K562 (cell line): ENCODE results near the gene OR2Y1. TPM values are rescaled to one million over a fixed set of nuclear protein-coding genes. Genes with fewer than 3 reads are reported as not detected.

Source experiments
- ATAC-seq: fragments of 200-7000 bp; cut with Tn5 transposase; 3 replicates; pipeline ENCODE4 v1.9.1; 2020; ENCODE audit warnings: moderate library complexity
- BruUV-seq: library from RNA; stranded (reverse); fragments of 400-500 nt; replicated peaks from 2 replicates; lab custom pipeline; 2021; lab: Mats Ljungman, UMichigan
- CTCF ChIA-PET: fragments of 300-600 bp; formaldehyde crosslinking; extraction: SDS; loops from one replicate; lab custom pipeline; 2021; ENCODE audit warnings: low intra/inter-chr PET ratio; lab: Yijun Ruan, JAX
- POLR2A ChIA-PET: fragments of 300-600, 350-650 bp; sonication (Branson Sonifier 250); formaldehyde crosslinking; extraction: SDS; loops from one replicate; lab custom pipeline; 2021; ENCODE audit warnings: antibody characterized with exemption, inconsistent platforms; lab: Yijun Ruan, JAX
- DNase-seq, 4 experiments: peaks; one replicate each; pipeline versions ENCODE4 v3.0.0 to v3.0.0-alpha.2; 2011 to 2018; ENCODE audit warnings: low spot score in 3 of 4, mixed read lengths in 3 of 4; ENCODE audit errors: extremely low read depth in 1 of 4
- FAIRE-seq: peaks from 2 replicates; lab custom pipeline; 2011; peaks lifted over from hg19 to GRCh38; lab: Jason Lieb, UNC
- H2AFZ ChIP-seq: 2 replicates; pipeline ENCODE4 v1.6.0; 2011; ENCODE audit warnings: low read depth, low read length, control low read depth, inconsistent platforms
- H3K27ac ChIP-seq: fragments of 200-600 bp; 3 replicates; pipeline ENCODE4 v1.8.0; 2011; ENCODE audit warnings: low read depth, mild to moderate bottlenecking, control low read depth, inconsistent platforms, low read length, moderate library complexity, mixed read lengths; ENCODE audit errors: extremely low read depth
- H3K27me3 ChIP-seq, 2 experiments: fragments of 300-600 bp in 1 of 2; 2 replicates in 1 of 2; 3 replicates in 1 of 2; pipeline versions ENCODE4 v1.6.0 to v1.8.0; 2011; ENCODE audit warnings: inconsistent platforms in 2 of 2, low read length in 2 of 2, mild to moderate bottlenecking in 1 of 2, mixed read lengths in 1 of 2, moderate library complexity in 1 of 2; ENCODE audit not compliant: control insufficient read depth in 2 of 2, insufficient read depth in 2 of 2
- H3K36me3 ChIP-seq: fragments of 300-600 bp; 3 replicates; pipeline ENCODE4 v1.8.0; 2011; ENCODE audit warnings: mild to moderate bottlenecking, low read length, inconsistent platforms; ENCODE audit not compliant: control insufficient read depth, insufficient read depth
- H3K4me1 ChIP-seq, 2 experiments: fragments of 200-600 bp in 1 of 2; replicated peaks in 1 of 2; 2 replicates in 1 of 2; 3 replicates in 1 of 2; pipeline versions ENCODE4 v1.5.1 to v1.8.0; 2011; ENCODE audit warnings: inconsistent platforms in 2 of 2, low read length in 2 of 2, mild to moderate bottlenecking in 1 of 2, mixed read lengths in 1 of 2, moderate library complexity in 1 of 2; ENCODE audit not compliant: control insufficient read depth in 2 of 2, insufficient read depth in 2 of 2
- H3K4me2 ChIP-seq: 2 replicates; pipeline ENCODE4 v1.6.1; 2011; ENCODE audit warnings: low read length, control low read depth, inconsistent platforms, mixed read lengths; ENCODE audit not compliant: insufficient read depth
- H3K4me3 ChIP-seq: fragments of 200-600 bp; sonication (generic), shearing (Covaris generic); 2 replicates; pipeline ENCODE4 v1.5.1; 2016; ENCODE audit warnings: control low read depth, inconsistent platforms
- H3K79me2 ChIP-seq: fragments of 200-600 bp; 3 replicates; pipeline ENCODE4 v1.8.0; 2011; ENCODE audit warnings: low read length, inconsistent platforms; ENCODE audit not compliant: control insufficient read depth, insufficient read depth
- H3K9ac ChIP-seq, 2 experiments: 2 replicates each; pipeline versions ENCODE4 v1.6.0 to v1.6.1; 2011; ENCODE audit warnings: low read depth in 2 of 2, low read length in 2 of 2, control low read depth in 1 of 2, inconsistent platforms in 1 of 2, mild to moderate bottlenecking in 1 of 2, mixed read lengths in 1 of 2; ENCODE audit not compliant: insufficient read depth in 1 of 2
- H3K9me1 ChIP-seq: one replicate; pipeline ENCODE4 v1.6.0; 2011; ENCODE audit warnings: inconsistent platforms, mild to moderate bottlenecking, low read length, moderate library complexity; ENCODE audit not compliant: control insufficient read depth, insufficient read depth
- H3K9me3 ChIP-seq: replicated peaks from 2 replicates; pipeline ENCODE4 v1.5.1; 2011; ENCODE audit warnings: low read depth, low read length, inconsistent platforms; ENCODE audit not compliant: control insufficient read depth, insufficient read depth
- H4K20me1 ChIP-seq: replicated peaks from 2 replicates; pipeline ENCODE4 v1.6.1; 2011; ENCODE audit warnings: low read length, inconsistent platforms, mixed read lengths; ENCODE audit not compliant: control insufficient read depth, insufficient read depth
- CEBPB ChIP-seq: fragments of 450-650 bp; IDR thresholded peaks from 2 replicates; pipeline ENCODE4 v1.6.1; 2016; ENCODE audit warnings: missing genetic modification characterization, missing compliant biosample characterization
- CHAMP1 ChIP-seq: fragments of 450-650 bp; IDR thresholded peaks from 2 replicates; pipeline ENCODE4 v1.6.1; 2016; ENCODE audit warnings: mild to moderate bottlenecking
- FOXJ2 ChIP-seq: fragments of 200-800 bp; sonication (Bioruptor generic); IDR thresholded peaks from 2 replicates; pipeline ENCODE4 v1.6.1; 2016; ENCODE audit warnings: missing genetic modification characterization, missing compliant biosample characterization
- GATAD2B ChIP-seq: fragments of 450-650 bp; IDR thresholded peaks from 2 replicates; pipeline ENCODE4 v1.6.1; 2017; ENCODE audit warnings: mild to moderate bottlenecking, borderline replicate concordance
- KLF13 ChIP-seq: fragments of 450-650 bp; IDR thresholded peaks from 2 replicates; pipeline ENCODE4 v1.6.1; 2016; ENCODE audit warnings: missing genetic modification characterization, low read depth, mild to moderate bottlenecking, missing compliant biosample characterization, moderate library complexity, borderline replicate concordance
- PHF21A ChIP-seq: fragments of 450-650 bp; IDR thresholded peaks from 2 replicates; pipeline ENCODE4 v1.6.1; 2017; ENCODE audit warnings: low read depth, borderline replicate concordance
- RBM17 ChIP-seq: fragments of 200-400 bp; formaldehyde crosslinking; IDR thresholded peaks from 2 replicates; pipeline ENCODE4 v1.6.1; 2017; ENCODE audit warnings: low read depth, mild to moderate bottlenecking, low read length, borderline replicate concordance
- SLC30A9 ChIP-seq: fragments of 250-450 bp; sonication (Bioruptor Pico); IDR thresholded peaks from 2 replicates; pipeline ENCODE4 v1.8.0; 2022; ENCODE audit warnings: mild to moderate bottlenecking, moderate library complexity
- ZBTB2 ChIP-seq: fragments of 450-650 bp; IDR thresholded peaks from 2 replicates; pipeline ENCODE4 v1.6.1; 2016; ENCODE audit warnings: antibody characterized with exemption
- WGBS: fragments of 100-300 bp; shearing (Covaris generic); methylation state at CpG from one replicate; pipeline ENCODE4 v1.1.6; 2016; ENCODE audit warnings: low coverage, mixed read lengths; ENCODE audit not compliant: insufficient coverage; ENCODE audit errors: missing lambda C conversion rate; 5-methylcytosine and 5-hydroxymethylcytosine counted together
- in situ Hi-C: fragments of 300-500 bp; cut with MboI; formaldehyde crosslinking; loops from 4 replicates; pipeline ENCODE4 v1.15.0; 2018; ENCODE audit warnings: inconsistent platforms, mixed read lengths
- intact Hi-C: fragments of 100-400 bp; cut with micrococcal nuclease; formaldehyde crosslinking; loops from 2 replicates; pipeline ENCODE4 v1.14.2; 2022
- polyA plus RNA-seq, 8 experiments: library from polyadenylated mRNA; depleted of rRNA in 4 of 8; stranded (reverse) in 5 of 8; unstranded in 3 of 8; fragments of >200 nt; fragmentation: Nextera tagmentation in 2 of 8; fragmentation: Illumina TruSeq in 1 of 8; extraction: Ambion mirVana in 2 of 8; extraction: Trizol in 1 of 8; gene quantifications; 2 replicates each; pipeline versions ENCODE4 v1.2.1 to v1.2.3, GENCODE V29; 2011 to 2014; ENCODE audit warnings: inconsistent platforms in 1 of 8, missing spikeins in 1 of 8
- total RNA-seq, 7 experiments: library from RNA; depleted of rRNA in 6 of 7; stranded (reverse); fragments of >200 nt in 6 of 7; fragmentation: Illumina TruSeq in 2 of 7; extraction: Trizol in 2 of 7; gene quantifications; 2 replicates each; pipeline versions ENCODE4 v1.2.1 to v1.2.3, GENCODE V29; 2011 to 2021; ENCODE audit warnings: low replicate concordance in 1 of 7

OR2Y1 gene
- total and polyA plus RNA-seq, 9 of the 15 experiments (the other 6 are each of a cell fraction or from before 2014, with no cell fraction given), result not detected

GRCh38 chr5:180692429-180692828, 47.4 kb downstream of the OR2Y1 start:
- Histone ChIP-seq H3K27ac (no peak overlapping the region), H3K4me3 (no peak overlapping the region), H3K27me3 (peaks cover 42 to 43% of the 10 kb centered on the region in 2 experiments), H3K9ac (no peak overlapping the region), H2AFZ (no peak overlapping the region), H3K79me2 (no peaks in the 10 kb centered on the region), H3K4me1 (no peaks in the 10 kb centered on the region), H3K9me3 (no peaks in the 10 kb centered on the region; the same call in 1 of the 2 replicates), H3K4me2 (no peak overlapping the region), H3K9me1 (no peaks in the 10 kb centered on the region), H4K20me1 (no peaks in the 10 kb centered on the region), H3K36me3 (no peaks in the 10 kb centered on the region)
- intact Hi-C loops (no loop called here), in situ Hi-C loops (no loop called here)
- no TSS peak for BruUV-seq
- ATAC-seq, result no peak
- no peak for FAIRE-seq
- WGBS, result 0% methylated on average over 3 of the region's 3 CpGs
- TF ChIP-seq CEBPB (tag) (peak; percentile 55; the same call in 1 of the 2 replicates), CHAMP1 (no peak)
- no peak for DNase-seq
- POLR2A ChIA-PET, result no interaction called here
- CTCF ChIA-PET, result no interaction called here

- no peaks in the 10 kb centered on the region for H3K79me2 ChIP-seq
- no peak overlapping the region for H3K4me2 ChIP-seq
- H3K4me1 ChIP-seq, result no peaks in the 10 kb centered on the region
- H3K27me3 ChIP-seq, result peaks cover 48 to 51% of the 10 kb centered on the region in 2 experiments
- no peak overlapping the region for H3K27ac ChIP-seq
- intact Hi-C loops (no loop called here), in situ Hi-C loops (no loop called here)
- BruUV-seq, result no TSS peak
- POLR2A ChIA-PET, result no interaction called here
- H3K36me3 ChIP-seq, result no peaks in the 10 kb centered on the region
- CTCF ChIA-PET, result no interaction called here
- no peak for ATAC-seq
- no peaks in the 10 kb centered on the region for H4K20me1 ChIP-seq
- 1% methylated on average over 6 of the region's 6 CpGs for WGBS
- DNase-seq, result no peak
- FAIRE-seq, result no peak
- H3K9ac ChIP-seq, result no peak overlapping the region
- no peak overlapping the region for H3K4me3 ChIP-seq
- H2AFZ ChIP-seq, result no peak overlapping the region
- no peaks in the 10 kb centered on the region; the same call in 1 of the 2 replicates for H3K9me3 ChIP-seq
- no peaks in the 10 kb centered on the region for H3K9me1 ChIP-seq
- TF ChIP-seq GATAD2B (no peak), PHF21A (no peak), FOXJ2 (tag) (no peak), SLC30A9 (CRISPR knock-in tag) (no peak), RBM17 (no peak), ZBTB2 (no peak), KLF13 (no peak)
Observed at GRCh38 chr5:180691046-180691445, 48.8 kb downstream of the OR2Y1 start.
